Thoracic aorta (tissue), 2 donors: ENCODE measurements around the gene GFM1. TPM values are rescaled to one million over a fixed set of nuclear protein-coding genes. Genes with fewer than 3 reads are reported as not detected.

Source experiments
- ATAC-seq: fragments of 150-250 bp; one replicate; pipeline ENCODE4 v1.8.0; 2017; ENCODE audit warnings: low read depth; ENCODE audit not compliant: insufficient number of reproducible peaks, low FRiP score
- DNase-seq: peaks from one replicate; pipeline ENCODE4 v3.0.0-alpha.2; 2020; ENCODE audit warnings: low spot score
- H3K27ac ChIP-seq, 2 donors: fragments of 200-600 bp; sonication (generic); 1 replicate in 1 of 2; 2 replicates in 1 of 2; pipeline ENCODE4 v1.5.1; 2016; ENCODE audit warnings: mild to moderate bottlenecking in 2 of 2, moderate library complexity in 2 of 2
- H3K27me3 ChIP-seq: fragments of 200-600 bp; sonication (generic); replicated peaks from 2 replicates; pipeline ENCODE4 v1.6.0; 2016; ENCODE audit warnings: mild to moderate bottlenecking; ENCODE audit not compliant: insufficient read depth
- H3K36me3 ChIP-seq: fragments of 200-600 bp; sonication (generic); one replicate; pipeline ENCODE4 v1.5.1; 2016
- H3K4me1 ChIP-seq, 2 donors: fragments of 200-600 bp; sonication (generic); 1 replicate in 1 of 2; 2 replicates in 1 of 2; pipeline versions ENCODE4 v1.5.1 to v1.6.0; 2016; ENCODE audit warnings: low read depth in 2 of 2, mild to moderate bottlenecking in 1 of 2; ENCODE audit not compliant: control insufficient read depth in 1 of 2
- H3K4me3 ChIP-seq: fragments of 200-600 bp; sonication (generic); 2 replicates; pipeline ENCODE4 v1.5.1; 2016; ENCODE audit warnings: mild to moderate bottlenecking
- H3K9me3 ChIP-seq: fragments of 200-600 bp; sonication (generic); 2 replicates; pipeline ENCODE4 v1.5.1; 2016
- CTCF ChIP-seq: fragments of 200-600 bp; sonication (generic); IDR thresholded peaks from one replicate; pipeline ENCODE4 v1.5.1; 2019; ENCODE audit warnings: antibody characterized with exemption
- total RNA-seq, 2 donors: library from RNA; depleted of rRNA; stranded (reverse); fragments of >200 nt; gene quantifications; one replicate each; pipeline versions ENCODE4 v1.1.0 to v1.2.3, GENCODE V29; 2016

The GFM1 gene
- total RNA-seq, 2 donors from 2014 or later = 20.0 to 87.1 TPM

GRCh38 chr3:158651192-158651591 lies 6.9 kb downstream of the GFM1 start:
- TF ChIP-seq CTCF = no peak
- H3K4me1 ChIP-seq = no peaks in the 10 kb centered on the region
- H3K9me3 ChIP-seq = no peaks in the 10 kb centered on the region
- H3K27me3 ChIP-seq = no peaks in the 10 kb centered on the region
- H3K36me3 ChIP-seq = peaks cover 31% of the 10 kb centered on the region
- H3K27ac ChIP-seq = no peak overlapping the region
- no peak for DNase-seq
- no peak for ATAC-seq
- H3K4me3 ChIP-seq = no peak overlapping the region

GRCh38 chr3:158652463-158652862 lies 8.1 kb downstream of the GFM1 start:
- H3K4me3 ChIP-seq = no peak overlapping the region
- ATAC-seq (no peak), DNase-seq (no peak)
- H3K27me3 ChIP-seq = no peaks in the 10 kb centered on the region
- H3K4me1 ChIP-seq = no peaks in the 10 kb centered on the region
- TF ChIP-seq CTCF = no peak
- no peaks in the 10 kb centered on the region for H3K9me3 ChIP-seq
- H3K36me3 ChIP-seq = peaks cover 31% of the 10 kb centered on the region
- no peak overlapping the region for H3K27ac ChIP-seq

DNA sequence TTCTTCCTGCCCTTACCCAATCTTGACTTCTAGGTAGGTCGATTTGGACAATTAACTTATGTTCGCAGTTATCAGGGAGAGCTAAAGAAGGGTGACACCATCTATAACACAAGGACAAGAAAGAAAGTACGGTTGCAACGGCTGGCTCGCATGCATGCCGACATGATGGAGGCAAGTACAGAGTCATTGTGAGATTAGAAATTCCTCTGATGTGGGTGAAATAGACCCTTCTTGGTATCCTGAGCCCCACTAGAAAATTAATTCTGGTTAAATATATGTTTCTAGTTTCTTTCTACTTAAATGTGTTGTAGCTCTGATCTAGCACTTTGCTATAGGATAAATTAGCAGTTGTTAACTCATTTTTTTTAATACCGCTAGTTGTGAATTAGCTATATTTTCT lies 14.6 kb downstream of the GFM1 start:
- no peak for TF ChIP-seq CTCF
- DNase-seq = no peak
- peaks cover 34% of the 10 kb centered on the region for H3K36me3 ChIP-seq
- no peaks in the 10 kb centered on the region for H3K4me1 ChIP-seq
- H3K27ac ChIP-seq = no peak overlapping the region
- no peaks in the 10 kb centered on the region for H3K9me3 ChIP-seq
- no peaks in the 10 kb centered on the region for H3K27me3 ChIP-seq
- ATAC-seq = no peak
- H3K4me3 ChIP-seq = no peak overlapping the region

DNA sequence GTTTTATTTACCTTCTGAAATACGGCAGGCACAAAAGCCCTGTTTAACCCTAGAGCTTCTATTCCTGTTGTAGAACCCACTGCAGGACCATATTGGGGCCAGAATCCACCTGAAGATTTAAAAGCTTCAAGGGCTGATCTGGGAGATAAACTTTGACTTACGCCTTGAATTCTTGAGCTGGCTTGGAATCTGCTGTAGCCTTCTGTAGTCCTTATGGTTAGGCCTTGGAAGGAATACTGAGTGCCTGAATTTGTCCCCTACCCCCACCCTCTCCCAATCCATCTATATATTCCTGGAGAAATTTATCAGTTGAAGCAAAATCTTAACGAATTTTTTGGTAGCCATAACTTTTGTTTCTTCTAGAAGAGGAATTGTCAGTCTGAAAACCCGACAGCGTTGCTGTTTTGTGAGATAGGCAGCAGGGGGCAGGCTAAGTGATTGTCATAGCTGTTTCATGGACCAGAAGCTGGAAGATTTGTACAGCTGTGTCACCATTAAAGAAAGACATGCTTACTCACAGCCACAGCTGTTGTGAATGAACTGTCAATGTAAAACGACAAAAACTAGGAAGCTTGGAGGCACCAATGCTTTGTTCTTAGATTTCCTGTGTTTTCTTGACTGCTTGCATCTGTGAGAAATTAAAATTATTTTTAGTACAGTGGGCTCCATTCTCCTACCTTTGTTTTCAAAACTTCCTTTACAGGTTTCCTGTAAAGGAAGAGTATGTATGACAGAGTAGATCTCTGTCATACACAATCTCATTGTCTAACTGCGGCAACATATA lies 15.3 kb downstream of the GFM1 start:
- no peak for DNase-seq
- Histone ChIP-seq H3K27me3 (no peaks in the 10 kb centered on the region), H3K4me3 (no peak overlapping the region), H3K4me1 (no peaks in the 10 kb centered on the region), H3K36me3 (peaks cover 30% of the 10 kb centered on the region), H3K27ac (no peak overlapping the region), H3K9me3 (no peaks in the 10 kb centered on the region)
- TF ChIP-seq CTCF = peak; percentile 60
- peak; percentile 76 for ATAC-seq

DNA sequence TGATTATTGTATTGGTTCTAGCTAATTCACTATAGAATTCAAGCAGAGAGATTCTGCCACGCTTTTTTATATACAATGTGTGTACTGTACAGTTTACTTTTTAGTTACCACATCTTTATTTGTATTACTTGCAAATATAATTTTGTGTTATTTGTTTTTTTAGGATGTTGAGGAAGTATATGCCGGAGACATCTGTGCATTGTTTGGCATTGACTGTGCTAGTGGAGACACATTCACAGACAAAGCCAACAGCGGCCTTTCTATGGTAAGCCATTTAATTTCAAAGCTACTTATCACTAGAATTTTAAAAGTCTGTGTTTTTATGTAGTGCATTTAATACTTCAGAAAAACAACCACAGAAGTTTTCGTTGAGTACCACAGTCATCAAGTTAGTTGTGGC lies 16.4 kb downstream of the GFM1 start:
- Histone ChIP-seq H3K9me3 (no peaks in the 10 kb centered on the region), H3K27me3 (no peaks in the 10 kb centered on the region), H3K36me3 (peaks cover 24% of the 10 kb centered on the region), H3K4me1 (no peaks in the 10 kb centered on the region), H3K27ac (no peak overlapping the region), H3K4me3 (no peak overlapping the region)
- ATAC-seq = no peak
- DNase-seq = no peak
- no peak for TF ChIP-seq CTCF
